MCF 10A (cell line): ENCODE results near the gene AJAP1. TPM values are rescaled to one million over a fixed set of nuclear protein-coding genes. Genes with fewer than 3 reads are reported as not detected.
A peak's percentile ranks its signal among the peaks of the same experiment; 100 is the strongest.

Source experiments
- Bru-seq: library from RNA; stranded (reverse); fragments of 400-500 nt; gene quantifications from one replicate; lab custom pipeline; 2021; lab: Mats Ljungman, UMichigan
- BruChase-seq, 2 experiments: library from RNA; stranded (reverse); fragments of 400-500 nt; gene quantifications; one replicate each; lab custom pipeline; 2021; lab: Mats Ljungman, UMichigan
- BruUV-seq: library from RNA; stranded (reverse); fragments of 400-500 nt; replicated peaks from 2 replicates; lab custom pipeline; 2021; lab: Mats Ljungman, UMichigan
- CTCF ChIA-PET: fragments of 300-600 bp; sonication (Branson Sonifier 250); formaldehyde crosslinking; extraction: SDS; loops from one replicate; lab custom pipeline; 2021; ENCODE audit warnings: antibody characterized with exemption, inconsistent platforms; lab: Yijun Ruan, JAX
- POLR2A ChIA-PET: fragments of 300-600, 350-650 bp; sonication (Branson Sonifier 250); formaldehyde crosslinking; extraction: SDS; loops from one replicate; lab custom pipeline; 2020; ENCODE audit warnings: antibody characterized with exemption, inconsistent platforms; lab: Yijun Ruan, JAX
- DNase-seq: peaks from one replicate; pipeline ENCODE4 v3.0.0-alpha.2; 2018; ENCODE audit not compliant: unreplicated experiment
- H3K27ac Mint-ChIP-seq: one replicate; pipeline ENCODE4 v1.8.0; 2022; ENCODE audit warnings: mild to moderate bottlenecking, low read depth, mixed read lengths; ENCODE audit not compliant: unreplicated experiment
- H3K27me3 Mint-ChIP-seq: one replicate; pipeline ENCODE4 v1.8.0; 2022; ENCODE audit warnings: mixed read lengths; ENCODE audit not compliant: insufficient read depth, unreplicated experiment
- H3K36me3 Mint-ChIP-seq: one replicate; pipeline ENCODE4 v1.8.0; 2022; ENCODE audit warnings: mild to moderate bottlenecking, moderate library complexity, mixed read lengths; ENCODE audit not compliant: insufficient read depth, unreplicated experiment
- H3K4me1 Mint-ChIP-seq: one replicate; pipeline ENCODE4 v1.8.0; 2022; ENCODE audit warnings: mixed read lengths; ENCODE audit not compliant: insufficient read depth, unreplicated experiment
- H3K4me3 Mint-ChIP-seq: one replicate; pipeline ENCODE4 v1.8.0; 2022; ENCODE audit warnings: mild to moderate bottlenecking, moderate library complexity, mixed read lengths; ENCODE audit not compliant: unreplicated experiment
- H3K9me3 Mint-ChIP-seq: one replicate; pipeline ENCODE4 v1.8.0; 2022; ENCODE audit warnings: mixed read lengths; ENCODE audit not compliant: unreplicated experiment
- CTCF ChIP-seq: fragments of 200-600 bp; IDR thresholded peaks from one replicate; pipeline ENCODE4 v1.8.0; 2022; ENCODE audit warnings: antibody characterized with exemption, mild to moderate bottlenecking; ENCODE audit not compliant: unreplicated experiment
- intact Hi-C: fragments of 100-400 bp; cut with micrococcal nuclease; formaldehyde crosslinking; loops from 2 replicates; pipeline ENCODE4 v1.14.1; 2022
- long read RNA-seq: library from polyadenylated mRNA; stranded (forward); transcript quantifications from one replicate; pipeline ENCODE4 v2.0.0, GENCODE V29; 2022
- total RNA-seq: library from RNA; stranded (reverse); gene quantifications from 2 replicates; pipeline ENCODE4 v1.2.3, GENCODE V29; 2022

AJAP1 gene
- total RNA-seq (not detected in 2 replicates), Bru-seq, nascent RNA (percentile 1 among the genes with signal in this experiment), BruChase-seq, experiment 1, labeled RNA remaining after a 6-hour chase (not detected), BruChase-seq, experiment 2, labeled RNA remaining after a 2-hour chase (not detected)
- long read RNA-seq = 0 reads

GRCh38 chr1:4653796-4654725, at the start of gene AJAP1:
TSS of gene AJAP1 (plus strand) at chr1:4654609. CDS start at chr1:4655426, 817 bp downstream.
- H3K4me1 Mint-ChIP-seq = no peaks in the 10 kb centered on the region

GRCh38 chr1:4605158-4605557, 49.3 kb upstream of the AJAP1 start:
- no peak for DNase-seq
- H3K4me1 Mint-ChIP-seq = peaks cover 18% of the 10 kb centered on the region
- H3K27ac Mint-ChIP-seq = no peak overlapping the region
- TF ChIP-seq CTCF = no peak
- peaks cover 13% of the 10 kb centered on the region for H3K9me3 Mint-ChIP-seq
- no TSS peak for BruUV-seq
- H3K27me3 Mint-ChIP-seq = no peaks in the 10 kb centered on the region
- ChIA-PET POLR2A (interaction anchor here (0.7 kb wide), 1 partner anchor 208 kb away, joined by 3 read pairs; no protein-coding TSS in a partner anchor), CTCF (no interaction called here)
- H3K4me3 Mint-ChIP-seq = no peak overlapping the region
- H3K36me3 Mint-ChIP-seq = no peaks in the 10 kb centered on the region
- intact Hi-C loops = no loop called here

More at GRCh38 chr1:4653796-4654725, at the start of gene AJAP1:
- Mint-ChIP-seq H3K36me3 (peaks cover 5% of the 10 kb centered on the region), H3K27me3 (no peaks in the 10 kb centered on the region), H3K27ac (no peak within 1 kb of the TSS), H3K9me3 (no peaks in the 10 kb centered on the region), H3K4me3 (no peak within 1 kb of the TSS)
- ChIA-PET CTCF (no interaction called here), POLR2A (no interaction called here)
- DNase-seq = no peak
- BruUV-seq = no TSS peak
- intact Hi-C loops = no loop called here
- no peak for TF ChIP-seq CTCF

- POLR2A ChIA-PET = no interaction called here
- CTCF ChIA-PET = no interaction called here
These were observed 42.7 kb upstream of the AJAP1 start for GRCh38 chr1:4611563-4612341.

More at GRCh38 chr1:4611563-4612341, 42.7 kb upstream of the AJAP1 start:
- Mint-ChIP-seq H3K4me3 (no peak overlapping the region), H3K36me3 (no peaks in the 10 kb centered on the region), H3K27ac (no peak overlapping the region), H3K9me3 (peaks cover 10% of the 10 kb centered on the region), H3K4me1 (no peaks in the 10 kb centered on the region), H3K27me3 (no peaks in the 10 kb centered on the region)
- no peak for TF ChIP-seq CTCF
- intact Hi-C loops = no loop called here
- BruUV-seq = no TSS peak
- DNase-seq = no peak
